Gastroesophageal sphincter (tissue), 3 donors: ENCODE measurements around the gene RARRES2.

Source experiments
- EP300 ChIP-seq: sonication (generic); formaldehyde crosslinking; IDR thresholded peaks from one replicate; pipeline ENCODE4 v1.6.1; 2017; ENCODE audit warnings: antibody characterized with exemption, mild to moderate bottlenecking
- POLR2AphosphoS5 ChIP-seq: sonication (generic); formaldehyde crosslinking; IDR thresholded peaks from one replicate; pipeline ENCODE4 v1.6.1; 2017; ENCODE audit warnings: antibody characterized with exemption
- TF ChIP-seq, protein P1 (sequence below), 4 experiments: fragments of 200-600 bp in 2 of 4; fragments of 450-650 bp in 2 of 4; sonication (generic) in 1 of 4; IDR thresholded peaks; one replicate each; pipeline ENCODE4 v1.5.1; 2017 to 2019; ENCODE audit warnings: antibody characterized with exemption in 4 of 4, mild to moderate bottlenecking in 2 of 4, moderate library complexity in 2 of 4

GRCh38 chr7:150308575-150308974, 32.9 kb downstream of the RARRES2 start:
- TF ChIP-seq, protein P1, sequence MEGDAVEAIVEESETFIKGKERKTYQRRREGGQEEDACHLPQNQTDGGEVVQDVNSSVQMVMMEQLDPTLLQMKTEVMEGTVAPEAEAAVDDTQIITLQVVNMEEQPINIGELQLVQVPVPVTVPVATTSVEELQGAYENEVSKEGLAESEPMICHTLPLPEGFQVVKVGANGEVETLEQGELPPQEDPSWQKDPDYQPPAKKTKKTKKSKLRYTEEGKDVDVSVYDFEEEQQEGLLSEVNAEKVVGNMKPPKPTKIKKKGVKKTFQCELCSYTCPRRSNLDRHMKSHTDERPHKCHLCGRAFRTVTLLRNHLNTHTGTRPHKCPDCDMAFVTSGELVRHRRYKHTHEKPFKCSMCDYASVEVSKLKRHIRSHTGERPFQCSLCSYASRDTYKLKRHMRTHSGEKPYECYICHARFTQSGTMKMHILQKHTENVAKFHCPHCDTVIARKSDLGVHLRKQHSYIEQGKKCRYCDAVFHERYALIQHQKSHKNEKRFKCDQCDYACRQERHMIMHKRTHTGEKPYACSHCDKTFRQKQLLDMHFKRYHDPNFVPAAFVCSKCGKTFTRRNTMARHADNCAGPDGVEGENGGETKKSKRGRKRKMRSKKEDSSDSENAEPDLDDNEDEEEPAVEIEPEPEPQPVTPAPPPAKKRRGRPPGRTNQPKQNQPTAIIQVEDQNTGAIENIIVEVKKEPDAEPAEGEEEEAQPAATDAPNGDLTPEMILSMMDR (IDR thresholded peaks at IDR 0.05): no peak
- TF ChIP-seq EP300 (no peak), POLR2AphosphoS5 (no peak)
